GM19240 (cell line): Measurements from ENCODE around the gene LUC7L.
"Not testable (repeated sequence)": the region's sequence is repeated elsewhere in the genome, so short reads cannot be mapped to it uniquely, and the experiment has no call there.

Experiments
- DNase-seq: peaks from one replicate; pipeline ENCODE4 v3.0.0; 2011; ENCODE audit warnings: low spot score; ENCODE audit not compliant: insufficient read length

LUC7L gene

GRCh38 chr16:263944-264343, 34.7 kb upstream of the LUC7L start:
- no peak for DNase-seq

GRCh38 chr16:263182-263774, 34.0 kb upstream of the LUC7L start:
- DNase-seq: no peak

- DNase-seq: no peak
These were observed 33.0 kb upstream of the LUC7L start for GRCh38 chr16:262121-262745.

GRCh38 chr16:261031-261691, 31.9 kb upstream of the LUC7L start:
- DNase-seq: no peak

GRCh38 chr16:260326-260725, 31.1 kb upstream of the LUC7L start:
- DNase-seq: no peak

- DNase-seq: no peak
These were observed 30.6 kb upstream of the LUC7L start for GRCh38 chr16:259814-260253.

GRCh38 chr16:259226-259625, 30.0 kb upstream of the LUC7L start:
- no peak for DNase-seq

- DNase-seq: not testable (repeated sequence)
These were observed 28.8 kb upstream of the LUC7L start for GRCh38 chr16:258091-258490.

GRCh38 chr16:255183-255582, 25.9 kb upstream of the LUC7L start:
- no peak for DNase-seq

GRCh38 chr16:254461-254860, 25.2 kb upstream of the LUC7L start:
- DNase-seq: no peak

- no peak for DNase-seq
These were observed 24.6 kb upstream of the LUC7L start for GRCh38 chr16:253833-254232.

- peak; percentile 53 for DNase-seq
These were observed 23.4 kb upstream of the LUC7L start for GRCh38 chr16:252366-253337.

GRCh38 chr16:249431-249830, 20.2 kb upstream of the LUC7L start:
- no peak for DNase-seq

- DNase-seq: no peak
These were observed 17.8 kb upstream of the LUC7L start for GRCh38 chr16:247027-247426.

GRCh38 chr16:245105-245504, 15.9 kb upstream of the LUC7L start:
- no peak for DNase-seq

- no peak for DNase-seq
These were observed 14.1 kb upstream of the LUC7L start for GRCh38 chr16:243348-243747.

GRCh38 chr16:242281-242680, 13.0 kb upstream of the LUC7L start:
- no peak for DNase-seq

GRCh38 chr16:240559-240958, 11.3 kb upstream of the LUC7L start:
- no peak for DNase-seq

- no peak for DNase-seq
These were observed 10.7 kb upstream of the LUC7L start for GRCh38 chr16:239948-240277.

- DNase-seq: peak; percentile 82
These were observed 5.4 kb upstream of the LUC7L start, which contains the start of gene FAM234A for GRCh38 chr16:234468-235305. FAM234A (plus strand) TSS chr16:234821; CDS start chr16:254414, 19,593 bp downstream.

- no peak for DNase-seq
These were observed 1.7 kb upstream of the LUC7L start for GRCh38 chr16:230949-231348.
